Measurements from ENCODE around the gene PACS1.

DNA sequence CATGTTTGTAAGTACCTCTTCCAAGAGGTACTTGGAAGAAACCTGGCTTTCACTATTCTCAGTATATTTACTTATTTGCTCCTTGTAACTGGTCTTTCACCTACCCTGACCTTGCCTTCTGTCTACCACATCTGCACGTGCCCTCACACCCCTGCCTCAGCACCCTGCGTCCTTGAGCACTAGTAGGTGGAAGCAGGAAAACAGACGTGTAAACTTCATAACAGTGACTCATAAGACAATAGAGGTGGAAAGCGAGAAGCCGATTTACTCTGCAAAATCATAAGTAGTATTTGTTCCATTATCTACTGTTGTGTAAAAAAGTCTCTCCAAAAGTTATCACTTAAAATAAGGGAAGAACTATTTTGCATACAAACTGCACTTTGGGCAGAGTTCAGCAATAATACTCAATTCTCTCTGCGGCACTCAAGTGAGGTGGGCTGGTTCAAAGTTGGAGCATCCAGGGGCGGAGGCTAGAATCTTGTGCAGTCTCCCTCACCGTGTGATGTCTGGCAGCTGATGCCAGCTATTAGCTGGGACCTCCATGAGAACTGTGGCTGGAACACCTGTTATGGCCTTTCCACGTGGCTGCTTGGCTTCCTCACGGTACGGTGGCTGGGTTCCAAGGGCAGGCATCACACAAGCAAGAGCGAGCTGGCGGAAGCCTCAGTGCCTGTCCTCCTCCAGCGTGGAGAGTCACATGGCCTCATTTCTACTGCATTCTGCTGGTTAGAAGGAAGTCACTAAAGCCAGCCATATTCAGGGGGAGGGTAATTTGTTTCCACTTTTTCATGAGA is 30.4 kb downstream of the PACS1 start:
- TF ChIP-seq POLR2AphosphoS5 (IDR thresholded peaks at IDR 0.05; ENCODE audit: low read depth, low read length), result no peak
- TF ChIP-seq, protein P1, sequence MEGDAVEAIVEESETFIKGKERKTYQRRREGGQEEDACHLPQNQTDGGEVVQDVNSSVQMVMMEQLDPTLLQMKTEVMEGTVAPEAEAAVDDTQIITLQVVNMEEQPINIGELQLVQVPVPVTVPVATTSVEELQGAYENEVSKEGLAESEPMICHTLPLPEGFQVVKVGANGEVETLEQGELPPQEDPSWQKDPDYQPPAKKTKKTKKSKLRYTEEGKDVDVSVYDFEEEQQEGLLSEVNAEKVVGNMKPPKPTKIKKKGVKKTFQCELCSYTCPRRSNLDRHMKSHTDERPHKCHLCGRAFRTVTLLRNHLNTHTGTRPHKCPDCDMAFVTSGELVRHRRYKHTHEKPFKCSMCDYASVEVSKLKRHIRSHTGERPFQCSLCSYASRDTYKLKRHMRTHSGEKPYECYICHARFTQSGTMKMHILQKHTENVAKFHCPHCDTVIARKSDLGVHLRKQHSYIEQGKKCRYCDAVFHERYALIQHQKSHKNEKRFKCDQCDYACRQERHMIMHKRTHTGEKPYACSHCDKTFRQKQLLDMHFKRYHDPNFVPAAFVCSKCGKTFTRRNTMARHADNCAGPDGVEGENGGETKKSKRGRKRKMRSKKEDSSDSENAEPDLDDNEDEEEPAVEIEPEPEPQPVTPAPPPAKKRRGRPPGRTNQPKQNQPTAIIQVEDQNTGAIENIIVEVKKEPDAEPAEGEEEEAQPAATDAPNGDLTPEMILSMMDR (IDR thresholded peaks at IDR 0.05), result no peak
- TF ChIP-seq, protein P2, sequence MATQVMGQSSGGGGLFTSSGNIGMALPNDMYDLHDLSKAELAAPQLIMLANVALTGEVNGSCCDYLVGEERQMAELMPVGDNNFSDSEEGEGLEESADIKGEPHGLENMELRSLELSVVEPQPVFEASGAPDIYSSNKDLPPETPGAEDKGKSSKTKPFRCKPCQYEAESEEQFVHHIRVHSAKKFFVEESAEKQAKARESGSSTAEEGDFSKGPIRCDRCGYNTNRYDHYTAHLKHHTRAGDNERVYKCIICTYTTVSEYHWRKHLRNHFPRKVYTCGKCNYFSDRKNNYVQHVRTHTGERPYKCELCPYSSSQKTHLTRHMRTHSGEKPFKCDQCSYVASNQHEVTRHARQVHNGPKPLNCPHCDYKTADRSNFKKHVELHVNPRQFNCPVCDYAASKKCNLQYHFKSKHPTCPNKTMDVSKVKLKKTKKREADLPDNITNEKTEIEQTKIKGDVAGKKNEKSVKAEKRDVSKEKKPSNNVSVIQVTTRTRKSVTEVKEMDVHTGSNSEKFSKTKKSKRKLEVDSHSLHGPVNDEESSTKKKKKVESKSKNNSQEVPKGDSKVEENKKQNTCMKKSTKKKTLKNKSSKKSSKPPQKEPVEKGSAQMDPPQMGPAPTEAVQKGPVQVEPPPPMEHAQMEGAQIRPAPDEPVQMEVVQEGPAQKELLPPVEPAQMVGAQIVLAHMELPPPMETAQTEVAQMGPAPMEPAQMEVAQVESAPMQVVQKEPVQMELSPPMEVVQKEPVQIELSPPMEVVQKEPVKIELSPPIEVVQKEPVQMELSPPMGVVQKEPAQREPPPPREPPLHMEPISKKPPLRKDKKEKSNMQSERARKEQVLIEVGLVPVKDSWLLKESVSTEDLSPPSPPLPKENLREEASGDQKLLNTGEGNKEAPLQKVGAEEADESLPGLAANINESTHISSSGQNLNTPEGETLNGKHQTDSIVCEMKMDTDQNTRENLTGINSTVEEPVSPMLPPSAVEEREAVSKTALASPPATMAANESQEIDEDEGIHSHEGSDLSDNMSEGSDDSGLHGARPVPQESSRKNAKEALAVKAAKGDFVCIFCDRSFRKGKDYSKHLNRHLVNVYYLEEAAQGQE (IDR thresholded peaks at IDR 0.05; ENCODE audit: insufficient read depth in 1 of 2, low read depth in 2 of 2, low read length in 1 of 2), result no peak
- TF ChIP-seq SIN3A (IDR thresholded peaks at IDR 0.05; ENCODE audit: borderline replicate concordance, insufficient read depth, low read depth, low read length), result no peak
- no peak for TF ChIP-seq TCF7L2 (IDR thresholded peaks at IDR 0.05; ENCODE audit: low read depth, low read length)

Data from Panc1 (cell line).